H1 (cell line): ENCODE results near the gene MICU1. TPM values are rescaled to one million over a fixed set of nuclear protein-coding genes. Genes with fewer than 3 reads are reported as not detected.
A peak's percentile ranks its signal among the peaks of the same experiment; 100 is the strongest.

Experiments used
- FOSL1 ChIP-seq: IDR thresholded peaks from 2 replicates; pipeline ENCODE4 v1.6.1; 2011; ENCODE audit warnings: mild to moderate bottlenecking, low read depth, low read length, moderate library complexity; ENCODE audit not compliant: insufficient read depth
- JUN ChIP-seq: IDR thresholded peaks from 2 replicates; pipeline ENCODE4 v1.6.1; 2011; ENCODE audit warnings: low read depth, mild to moderate bottlenecking, improper control_type of control experiment, low read length
- POLR2AphosphoS5 ChIP-seq: IDR thresholded peaks from 2 replicates; pipeline ENCODE4 v1.6.1; 2011; ENCODE audit warnings: low read depth, low read length
- RAD21 ChIP-seq, 2 experiments: IDR thresholded peaks in 1 of 2; conservative IDR thresholded peaks in 1 of 2; 2 replicates each; pipeline ENCODE4 v1.6.1; 2011; ENCODE audit warnings: low read depth in 2 of 2, low read length in 2 of 2, improper control_type of control experiment in 1 of 2, inconsistent platforms in 1 of 2, mild to moderate bottlenecking in 1 of 2, moderate library complexity in 1 of 2
- RFX5 ChIP-seq: IDR thresholded peaks from 2 replicates; pipeline ENCODE4 v1.6.1; 2011; ENCODE audit warnings: low read depth, low read length, improper control_type of control experiment, borderline replicate concordance
- YY1 ChIP-seq: IDR thresholded peaks from 2 replicates; pipeline ENCODE4 v1.6.1; 2011; ENCODE audit warnings: low read depth, mild to moderate bottlenecking, low read length
- polyA plus RNA-seq, 7 experiments: library from polyadenylated mRNA; depleted of rRNA in 3 of 7; stranded (reverse) in 5 of 7; unstranded in 2 of 7; fragments of >200 nt in 5 of 7; fragments of 200-250 nt in 2 of 7; gene quantifications; 1 replicate in 5 of 7; 2 replicates in 1 of 7; 4 replicates in 1 of 7; pipeline versions ENCODE4 v1.2.1 to v1.2.3, GENCODE V29; 2011 to 2013; ENCODE audit warnings: missing spikeins in 2 of 7, mixed read lengths in 2 of 7
- total RNA-seq: library from RNA; stranded (reverse); fragmentation: NEBNext Ultra II Directional; extraction: Animal tissue kit (Norgen Biotek cat#: 25700); gene quantifications from 2 replicates; pipeline ENCODE4 v1.2.1, GENCODE V29; 2021

The MICU1 gene
- total and polyA plus RNA-seq, 2 of the 8 experiments (the other 6 are each of a cell fraction or from before 2014, with no cell fraction given), result 18.0 to 36.7 TPM

- TF ChIP-seq POLR2AphosphoS5 (no peak), RAD21 (IDR thresholded peaks at IDR 0.05 in 1 of 2, conservative IDR thresholded peaks at IDR 0.05 in 1 of 2; ENCODE audit: low read depth in 2 of 2, low read length in 2 of 2) (peak; percentile 72 to 82), RFX5 (no peak), YY1 (peak; percentile 70; the same call in 1 of the 2 replicates), FOSL1 (no peak), JUN (no peak)
These were observed 285.2 kb downstream of the MICU1 start (continued) for GRCh38 chr10:72340510-72341261.
